ENCODE data around the gene STX16.
"Not testable (repeated sequence)": the region's sequence is repeated elsewhere in the genome, so short reads cannot be mapped to it uniquely, and the experiment has no call there.

The STX16 gene

GRCh38 chr20:58712151-58712791 lies 61.2 kb downstream of the STX16 start:
- no peak for DNase-seq (ENCODE audit: low read depth)

GRCh38 chr20:58712806-58713731 lies 62.0 kb downstream of the STX16 start:
- no peak for DNase-seq (ENCODE audit: low read depth)

- no peak for DNase-seq (ENCODE audit: low read depth)
Measured at GRCh38 chr20:58713801-58714339, 62.8 kb downstream of the STX16 start.

GRCh38 chr20:58714340-58714922 lies 63.3 kb downstream of the STX16 start:
- no peak for DNase-seq (ENCODE audit: low read depth)

GRCh38 chr20:58714923-58715351 lies 63.9 kb downstream of the STX16 start:
- DNase-seq (ENCODE audit: low read depth): no peak

GRCh38 chr20:58715391-58715800 lies 64.3 kb downstream of the STX16 start:
- DNase-seq (ENCODE audit: low read depth): no peak

GRCh38 chr20:58715801-58716475 lies 64.9 kb downstream of the STX16 start:
- DNase-seq (ENCODE audit: low read depth): no peak

GRCh38 chr20:58716476-58717277 lies 65.6 kb downstream of the STX16 start:
- DNase-seq (ENCODE audit: low read depth): no peak

- DNase-seq (ENCODE audit: low read depth): no peak
Measured at GRCh38 chr20:58717278-58718091, 66.4 kb downstream of the STX16 start.

- DNase-seq (ENCODE audit: low read depth): no peak
Measured at GRCh38 chr20:58718121-58718563, 67.1 kb downstream of the STX16 start.

- DNase-seq (ENCODE audit: low read depth): no peak
Measured at GRCh38 chr20:58718729-58719128, 67.6 kb downstream of the STX16 start.

- DNase-seq (ENCODE audit: low read depth): no peak
Measured at GRCh38 chr20:58719258-58719657, 68.2 kb downstream of the STX16 start.

- no peak for DNase-seq (ENCODE audit: low read depth)
Measured at GRCh38 chr20:58719971-58720371, 68.9 kb downstream of the STX16 start.

GRCh38 chr20:58720890-58721289 lies 69.8 kb downstream of the STX16 start:
- DNase-seq (ENCODE audit: low read depth): no peak

- DNase-seq (ENCODE audit: low read depth): no peak
Measured at GRCh38 chr20:58721951-58722778, 71.1 kb downstream of the STX16 start.

GRCh38 chr20:58722877-58723627 lies 72.0 kb downstream of the STX16 start:
- no peak for DNase-seq (ENCODE audit: low read depth)

- no peak for DNase-seq (ENCODE audit: low read depth)
Measured at GRCh38 chr20:58723628-58723984, 72.5 kb downstream of the STX16 start.

- DNase-seq (ENCODE audit: low read depth): not testable (repeated sequence)
Measured at GRCh38 chr20:58726156-58726555, 75.1 kb downstream of the STX16 start.

Measured in stimulated activated CD8-positive, alpha-beta memory T cell treated with anti-CD3 and anti-CD28 coated beads, Interleukin-12 subunit alpha, Interleukin-12 subunit beta, amount 100 ng/mL, for 4 hours (primary cell).